Ectodermal cell (in vitro differentiated cells): Measurements from ENCODE around the gene PCGF3.

Source experiments
- H3K27ac ChIP-seq: 2 replicates; pipeline ENCODE4 v1.7.0; 2013; ENCODE audit warnings: mild to moderate bottlenecking, low read depth, low read length; ENCODE audit not compliant: insufficient read depth, poor library complexity, severe bottlenecking
- H3K27me3 ChIP-seq: 2 replicates; pipeline ENCODE4 v1.7.0; 2013; ENCODE audit warnings: mild to moderate bottlenecking, low read length; ENCODE audit not compliant: insufficient read depth, control insufficient read depth, poor library complexity, severe bottlenecking
- H3K36me3 ChIP-seq: one replicate; pipeline ENCODE4 v1.7.0; 2013; ENCODE audit warnings: low read length; ENCODE audit not compliant: control insufficient read depth, insufficient read depth
- H3K4me1 ChIP-seq: one replicate; pipeline ENCODE4 v1.7.0; 2013; ENCODE audit warnings: low read length; ENCODE audit not compliant: control insufficient read depth, insufficient read depth
- H3K4me3 ChIP-seq: 2 replicates; pipeline ENCODE4 v1.7.0; 2013; ENCODE audit warnings: low read depth, low read length, control low read depth; ENCODE audit not compliant: insufficient read depth
- H3K9me3 ChIP-seq: 2 replicates; pipeline ENCODE4 v1.7.0; 2013; ENCODE audit warnings: mild to moderate bottlenecking, low read length, moderate library complexity; ENCODE audit not compliant: control insufficient read depth
- WGBS, 2 experiments: methylation state at CpG; one replicate each; pipeline ENCODE4 v1.1.7; 2013; ENCODE audit warnings: missing lambda C conversion rate in 2 of 2; 5-methylcytosine and 5-hydroxymethylcytosine counted together

Gene PCGF3

GRCh38 chr4:677431-678293, 28.0 kb upstream of the PCGF3 start:
- Histone ChIP-seq H3K36me3 (peaks cover 5% of the 10 kb centered on the region), H3K4me1 (peaks cover 10% of the 10 kb centered on the region), H3K9me3 (no peaks in the 10 kb centered on the region), H3K27me3 (peaks cover 12% of the 10 kb centered on the region), H3K27ac (no peak overlapping the region), H3K4me3 (no peak overlapping the region)
- WGBS, 2 experiments, result 91% methylated on average over 26 of the region's 26 CpGs

GRCh38 chr4:678331-679103, 27.1 kb upstream of the PCGF3 start:
- Histone ChIP-seq H3K9me3 (no peaks in the 10 kb centered on the region), H3K4me3 (no peak overlapping the region), H3K36me3 (no peaks in the 10 kb centered on the region), H3K27ac (no peak overlapping the region), H3K27me3 (peaks cover 12% of the 10 kb centered on the region), H3K4me1 (peaks cover 5% of the 10 kb centered on the region)
- WGBS, 2 experiments, result 86 to 90% methylated on average over 14 of the region's 14 CpGs

- Histone ChIP-seq H3K4me3 (no peak overlapping the region), H3K36me3 (no peaks in the 10 kb centered on the region), H3K27me3 (peaks cover 12% of the 10 kb centered on the region), H3K27ac (no peak overlapping the region), H3K9me3 (no peaks in the 10 kb centered on the region), H3K4me1 (peaks cover 5% of the 10 kb centered on the region)
- 91 to 94% methylated on average over 13 of the region's 13 CpGs for WGBS, 2 experiments
Measured at GRCh38 chr4:679104-679481, 26.5 kb upstream of the PCGF3 start.

- Histone ChIP-seq H3K27ac (no peak overlapping the region), H3K27me3 (peaks cover 12% of the 10 kb centered on the region), H3K36me3 (no peaks in the 10 kb centered on the region), H3K4me3 (no peak overlapping the region), H3K4me1 (peaks cover 5% of the 10 kb centered on the region), H3K9me3 (no peaks in the 10 kb centered on the region)
- WGBS, 2 experiments, result 87 to 89% methylated on average over 11 of the region's 11 CpGs
Measured at GRCh38 chr4:679629-680028, 26.0 kb upstream of the PCGF3 start.

- Histone ChIP-seq H3K27ac (no peak overlapping the region), H3K4me3 (no peak overlapping the region), H3K27me3 (peaks cover 12% of the 10 kb centered on the region), H3K4me1 (peaks cover 3% of the 10 kb centered on the region), H3K9me3 (no peaks in the 10 kb centered on the region), H3K36me3 (no peaks in the 10 kb centered on the region)
- 88 to 90% methylated on average over 9 of the region's 9 CpGs for WGBS, 2 experiments
Measured at GRCh38 chr4:680091-680490, 25.5 kb upstream of the PCGF3 start.

- Histone ChIP-seq H3K36me3 (no peaks in the 10 kb centered on the region), H3K4me3 (peak overlapping the region; percentile 46), H3K27ac (no peak overlapping the region), H3K4me1 (no peaks in the 10 kb centered on the region), H3K27me3 (peaks cover 12% of the 10 kb centered on the region), H3K9me3 (no peaks in the 10 kb centered on the region)
- WGBS, 2 experiments, result 54 to 57% methylated on average over 17 of the region's 17 CpGs
Measured at GRCh38 chr4:680551-680927, 25.1 kb upstream of the PCGF3 start.

- Histone ChIP-seq H3K27ac (no peak overlapping the region), H3K4me1 (no peaks in the 10 kb centered on the region), H3K9me3 (no peaks in the 10 kb centered on the region), H3K36me3 (no peaks in the 10 kb centered on the region), H3K27me3 (peaks cover 12% of the 10 kb centered on the region), H3K4me3 (peak overlapping the region; percentile 46)
- 6 to 8% methylated on average over 44 to 52 of the region's 62 CpGs for WGBS, 2 experiments
Measured at GRCh38 chr4:680928-681645, 24.5 kb upstream of the PCGF3 start.

- Histone ChIP-seq H3K27me3 (peaks cover 12% of the 10 kb centered on the region), H3K27ac (no peak overlapping the region), H3K4me3 (no peak overlapping the region), H3K4me1 (no peaks in the 10 kb centered on the region), H3K9me3 (no peaks in the 10 kb centered on the region), H3K36me3 (no peaks in the 10 kb centered on the region)
- 82 to 85% methylated on average over 55 to 57 of the region's 58 CpGs for WGBS, 2 experiments
Measured at GRCh38 chr4:681736-682451, 23.7 kb upstream of the PCGF3 start.

- Histone ChIP-seq H3K27ac (no peak overlapping the region), H3K4me3 (no peak overlapping the region), H3K36me3 (no peaks in the 10 kb centered on the region), H3K27me3 (peaks cover 12% of the 10 kb centered on the region), H3K9me3 (no peaks in the 10 kb centered on the region), H3K4me1 (no peaks in the 10 kb centered on the region)
- 94 to 95% methylated on average over 23 of the region's 23 CpGs for whole genome bisulfite sequencing, 2 experiments
Measured at GRCh38 chr4:682490-683172, 23.0 kb upstream of the PCGF3 start.
